Activated naive CD8-positive, alpha-beta T cell treated with anti-CD3 and anti-CD28 coated beads for 36 hours (primary cell): ENCODE results near the gene ADCYAP1. TPM values are rescaled to one million over a fixed set of nuclear protein-coding genes. Genes with fewer than 3 reads are reported as not detected.

Source experiments
- DNase-seq: peaks from one replicate; pipeline ENCODE4 v3.0.0; 2021
- H3K27ac Mint-ChIP-seq: one replicate; pipeline ENCODE4 v1.8.0; 2022; ENCODE audit warnings: mild to moderate bottlenecking, moderate library complexity, mixed read lengths
- H3K27me3 Mint-ChIP-seq: one replicate; pipeline ENCODE4 v1.8.0; 2022; ENCODE audit warnings: mild to moderate bottlenecking, mixed read lengths
- H3K36me3 Mint-ChIP-seq: one replicate; pipeline ENCODE4 v1.8.0; 2021; ENCODE audit warnings: mild to moderate bottlenecking, mixed read lengths
- H3K4me1 Mint-ChIP-seq: one replicate; pipeline ENCODE4 v1.8.0; 2021; ENCODE audit warnings: mixed read lengths
- H3K4me3 Mint-ChIP-seq: one replicate; pipeline ENCODE4 v1.8.0; 2022; ENCODE audit warnings: mild to moderate bottlenecking, moderate library complexity, mixed read lengths
- H3K9me3 Mint-ChIP-seq: one replicate; pipeline ENCODE4 v1.8.0; 2022; ENCODE audit warnings: mixed read lengths
- total RNA-seq, 2 experiments: library from RNA; stranded (reverse); gene quantifications; one replicate each; pipeline ENCODE4 v1.2.3, GENCODE V29; 2021

The ADCYAP1 gene
- total RNA-seq, 2 experiments from 2014 or later: not detected

DNA sequence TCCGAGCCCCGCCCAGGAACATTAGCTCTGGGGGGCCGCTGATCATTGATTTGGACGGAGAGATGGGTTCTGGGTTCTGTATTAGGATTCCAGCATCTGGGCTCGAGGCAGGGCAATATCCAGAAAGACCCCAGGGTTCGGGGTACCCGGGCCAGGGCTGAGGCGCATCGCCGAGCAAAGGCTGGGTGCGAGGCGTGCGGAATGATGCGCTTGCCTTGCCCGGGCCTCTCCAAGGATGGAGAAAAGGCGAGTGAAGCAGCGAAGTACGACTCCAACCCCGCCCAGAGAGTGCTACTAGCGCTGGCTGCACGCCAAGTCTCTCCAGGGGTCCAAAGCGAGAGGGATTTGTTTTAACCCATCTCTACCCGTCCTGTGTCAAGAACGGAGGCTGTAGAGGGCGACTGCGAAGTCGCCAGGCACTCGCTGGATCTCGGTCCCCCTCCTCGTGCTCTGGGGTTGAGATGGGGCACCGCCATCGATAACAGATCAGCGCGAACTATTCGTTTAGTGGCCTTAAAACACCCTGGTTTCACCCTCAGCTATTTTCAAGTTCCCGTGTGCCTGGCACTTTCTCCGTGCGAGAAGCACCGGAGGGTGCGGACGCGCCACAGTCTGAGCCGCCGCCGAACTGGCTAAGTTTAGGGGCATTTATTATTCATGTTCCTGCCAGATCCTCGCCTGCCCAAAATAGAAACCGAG, 1.9 kb downstream of the ADCYAP1 start:
- peaks cover 94% of the 10 kb centered on the region for H3K27me3 Mint-ChIP-seq
- H3K36me3 Mint-ChIP-seq: no peaks in the 10 kb centered on the region
- no peak overlapping the region for H3K27ac Mint-ChIP-seq
- H3K9me3 Mint-ChIP-seq: peaks cover 5% of the 10 kb centered on the region
- DNase-seq: no peak
- H3K4me3 Mint-ChIP-seq: peak overlapping the region; percentile 14
- H3K4me1 Mint-ChIP-seq: peaks cover 16% of the 10 kb centered on the region

- Mint-ChIP-seq H3K27ac (no peak overlapping the region), H3K36me3 (no peaks in the 10 kb centered on the region), H3K4me3 (peak overlapping the region; percentile 61), H3K4me1 (peaks cover 16% of the 10 kb centered on the region), H3K27me3 (peaks cover 92% of the 10 kb centered on the region), H3K9me3 (peaks cover 5% of the 10 kb centered on the region)
- peak; percentile 26 for DNase-seq
Measured at GRCh38 chr18:907115-907884, 2.6 kb downstream of the ADCYAP1 start.

DNA sequence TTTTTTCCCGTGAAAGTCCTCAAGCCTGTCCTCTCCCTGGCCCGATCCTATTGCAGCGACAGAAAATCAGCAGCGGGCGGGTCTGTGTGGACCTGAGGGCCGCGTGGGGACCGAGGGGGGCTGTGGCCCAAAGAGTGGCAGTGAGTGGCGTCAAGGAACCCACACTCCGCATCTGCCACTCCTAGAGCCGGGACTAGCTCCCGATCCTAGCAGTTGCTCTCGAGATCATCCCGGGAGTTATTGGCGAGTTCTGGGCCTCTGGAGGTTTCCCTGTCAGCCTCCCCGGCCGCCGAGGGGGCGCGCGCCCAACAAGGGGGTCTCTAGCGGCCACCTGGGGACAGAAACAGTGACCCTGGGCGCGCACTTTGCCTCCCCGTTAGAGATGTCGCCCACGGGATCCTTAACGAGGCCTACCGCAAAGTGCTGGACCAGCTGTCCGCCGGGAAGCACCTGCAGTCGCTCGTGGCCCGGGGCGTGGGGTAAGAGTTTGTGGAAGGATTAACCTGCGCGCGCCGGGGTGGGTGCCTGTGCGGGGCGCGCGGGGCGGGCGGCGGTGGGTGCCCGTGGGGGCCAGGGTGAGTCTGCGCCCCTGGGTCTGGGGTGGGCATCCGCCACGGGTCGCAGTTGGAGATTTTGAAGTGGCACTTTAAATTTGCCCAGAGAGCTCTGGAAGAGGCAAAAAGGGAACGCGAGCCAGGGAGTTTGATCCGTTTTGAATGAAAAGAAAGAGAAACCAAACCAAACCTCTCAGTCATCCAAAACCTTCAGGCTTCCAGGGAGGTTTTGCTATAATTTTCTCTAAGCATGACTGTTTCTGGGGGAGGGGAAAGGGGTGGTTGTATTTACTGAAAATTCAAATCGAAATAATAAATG, 3.5 kb downstream of the ADCYAP1 start:
- DNase-seq: peak; percentile 6
- Mint-ChIP-seq H3K4me3 (peak overlapping the region; percentile 61), H3K27ac (no peak overlapping the region), H3K36me3 (no peaks in the 10 kb centered on the region), H3K9me3 (peaks cover 5% of the 10 kb centered on the region), H3K4me1 (peaks cover 16% of the 10 kb centered on the region), H3K27me3 (peaks cover 89% of the 10 kb centered on the region)

GRCh38 chr18:908758-909724, 4.4 kb downstream of the ADCYAP1 start:
- H3K4me1 Mint-ChIP-seq: peaks cover 16% of the 10 kb centered on the region
- no peak overlapping the region for H3K27ac Mint-ChIP-seq
- no peaks in the 10 kb centered on the region for H3K36me3 Mint-ChIP-seq
- H3K4me3 Mint-ChIP-seq: peak overlapping the region; percentile 61
- H3K9me3 Mint-ChIP-seq: peaks cover 2% of the 10 kb centered on the region
- no peak for DNase-seq
- peaks cover 87% of the 10 kb centered on the region for H3K27me3 Mint-ChIP-seq

DNA sequence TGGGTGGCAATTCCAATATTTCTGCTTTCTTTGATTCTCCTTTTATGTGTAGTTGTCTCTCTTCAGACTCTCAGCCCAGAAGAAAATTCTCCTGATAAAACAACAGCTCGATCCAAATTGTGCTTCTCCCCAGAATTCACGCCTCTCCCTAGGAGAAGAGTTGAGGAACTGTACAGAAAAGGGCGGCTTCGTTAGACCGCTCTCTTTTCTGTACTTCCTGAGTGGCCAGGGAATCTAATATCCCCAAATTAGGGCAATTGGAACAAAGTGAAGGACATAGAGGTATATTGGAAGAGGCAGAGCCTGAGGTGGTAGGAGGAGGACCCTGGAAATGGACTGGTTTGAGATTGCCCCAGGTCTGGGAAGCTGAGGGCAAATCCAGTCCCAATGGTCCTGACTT, 5.6 kb downstream of the ADCYAP1 start:
- Mint-ChIP-seq H3K4me1 (peaks cover 14% of the 10 kb centered on the region), H3K27ac (no peak overlapping the region), H3K36me3 (no peaks in the 10 kb centered on the region), H3K9me3 (no peaks in the 10 kb centered on the region), H3K4me3 (no peak overlapping the region), H3K27me3 (peaks cover 83% of the 10 kb centered on the region)
- no peak for DNase-seq

DNA sequence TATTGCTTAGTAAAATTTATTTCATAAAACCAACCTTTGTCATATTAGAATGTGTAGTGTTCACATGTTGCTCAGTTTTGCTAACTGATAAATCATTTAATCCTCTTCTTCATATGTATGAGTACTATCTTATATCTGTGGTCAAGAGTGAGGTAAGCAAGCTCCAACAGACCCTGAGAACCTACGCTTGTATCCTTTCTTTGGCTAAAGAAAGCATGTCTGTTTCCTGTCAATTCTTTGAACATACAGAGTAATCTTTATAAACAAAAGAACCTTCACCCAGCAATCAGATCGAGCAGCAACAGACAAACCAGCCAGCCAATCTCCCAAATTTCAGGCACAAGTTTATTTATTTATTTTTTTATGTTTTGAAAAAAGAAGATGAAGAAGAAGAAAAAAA, 6.4 kb downstream of the ADCYAP1 start:
- no peak for DNase-seq
- Mint-ChIP-seq H3K9me3 (no peaks in the 10 kb centered on the region), H3K4me1 (peaks cover 11% of the 10 kb centered on the region), H3K27me3 (peaks cover 78% of the 10 kb centered on the region), H3K27ac (no peak overlapping the region), H3K36me3 (no peaks in the 10 kb centered on the region), H3K4me3 (no peak overlapping the region)

DNA sequence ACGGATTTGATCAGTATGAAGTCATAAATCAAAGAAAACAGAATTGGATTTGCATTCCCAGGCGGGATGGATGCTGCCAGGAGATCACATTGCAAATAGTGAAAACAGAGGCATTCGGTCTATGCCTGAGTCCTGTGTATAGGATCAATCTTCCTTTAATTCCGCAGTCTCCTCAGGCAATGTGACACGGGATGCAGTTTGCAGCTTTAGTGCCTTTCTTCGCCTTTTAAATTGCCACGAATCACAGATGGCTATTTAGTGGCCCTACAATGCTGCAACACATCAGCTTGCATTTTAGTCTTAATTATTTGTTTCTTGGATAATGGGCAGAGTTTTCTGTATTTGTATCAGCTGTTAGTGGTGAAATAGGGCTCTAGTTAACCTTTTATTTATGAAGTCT, 6.8 kb downstream of the ADCYAP1 start:
- Mint-ChIP-seq H3K4me3 (no peak overlapping the region), H3K4me1 (peaks cover 10% of the 10 kb centered on the region), H3K27me3 (peaks cover 78% of the 10 kb centered on the region), H3K9me3 (no peaks in the 10 kb centered on the region), H3K36me3 (no peaks in the 10 kb centered on the region), H3K27ac (no peak overlapping the region)
- no peak for DNase-seq

DNA sequence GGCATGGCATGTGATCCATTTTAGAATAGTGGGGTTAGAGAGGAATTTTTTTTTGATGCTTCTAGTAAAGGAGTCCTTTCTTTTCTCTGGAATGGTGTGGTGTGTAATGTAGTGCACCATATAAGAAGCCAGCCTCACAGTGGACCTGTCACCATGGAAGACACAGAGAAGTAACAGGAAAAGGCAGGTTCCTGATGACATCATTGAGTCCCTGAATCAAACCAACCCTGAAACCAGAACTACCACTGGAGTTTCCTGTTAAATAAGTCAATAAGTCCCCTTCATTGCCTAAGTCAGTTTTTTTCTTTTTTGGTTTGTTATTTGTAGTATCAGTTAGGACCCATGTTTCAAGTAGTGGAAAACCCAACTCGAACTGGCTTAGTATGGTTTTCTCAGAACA, 11.9 kb downstream of the ADCYAP1 start:
- Mint-ChIP-seq H3K27ac (no peak overlapping the region), H3K9me3 (no peaks in the 10 kb centered on the region), H3K27me3 (peaks cover 57% of the 10 kb centered on the region), H3K36me3 (no peaks in the 10 kb centered on the region), H3K4me1 (no peaks in the 10 kb centered on the region), H3K4me3 (no peak overlapping the region)
- no peak for DNase-seq

- no peaks in the 10 kb centered on the region for H3K36me3 Mint-ChIP-seq
- no peaks in the 10 kb centered on the region for H3K9me3 Mint-ChIP-seq
- no peak for DNase-seq
- no peak overlapping the region for H3K4me3 Mint-ChIP-seq
- peaks cover 48% of the 10 kb centered on the region for H3K27me3 Mint-ChIP-seq
- no peaks in the 10 kb centered on the region for H3K4me1 Mint-ChIP-seq
- H3K27ac Mint-ChIP-seq: no peak overlapping the region
Measured at GRCh38 chr18:919078-919477, 14.4 kb downstream of the ADCYAP1 start.

GRCh38 chr18:923144-923866, 18.6 kb downstream of the ADCYAP1 start:
- H3K9me3 Mint-ChIP-seq: no peaks in the 10 kb centered on the region
- DNase-seq: no peak
- H3K27me3 Mint-ChIP-seq: peaks cover 26% of the 10 kb centered on the region
- H3K4me1 Mint-ChIP-seq: no peaks in the 10 kb centered on the region
- no peak overlapping the region for H3K4me3 Mint-ChIP-seq
- H3K36me3 Mint-ChIP-seq: no peaks in the 10 kb centered on the region
- H3K27ac Mint-ChIP-seq: no peak overlapping the region

DNA sequence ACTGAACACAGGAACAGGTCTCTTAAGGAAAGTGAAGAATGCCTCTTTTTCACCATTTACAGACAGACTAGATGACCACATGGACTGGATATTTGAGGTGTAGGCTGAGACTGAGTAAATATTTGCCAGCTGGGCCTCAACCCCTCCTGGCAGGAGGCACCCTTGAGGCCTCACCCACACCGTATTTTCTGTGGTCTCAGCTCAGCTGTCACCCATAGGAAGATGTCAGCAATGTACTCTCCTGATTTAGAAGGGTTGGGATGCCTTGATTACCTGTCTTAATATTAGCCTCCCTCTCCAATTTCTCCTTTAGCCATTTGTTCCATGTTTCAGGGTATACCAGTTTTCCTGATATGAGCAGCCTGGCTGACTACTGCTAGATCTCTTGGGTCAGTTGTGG, 20.3 kb downstream of the ADCYAP1 start:
- no peaks in the 10 kb centered on the region for H3K4me1 Mint-ChIP-seq
- no peaks in the 10 kb centered on the region for H3K36me3 Mint-ChIP-seq
- DNase-seq: no peak
- H3K27me3 Mint-ChIP-seq: peaks cover 18% of the 10 kb centered on the region
- no peak overlapping the region for H3K4me3 Mint-ChIP-seq
- no peak overlapping the region for H3K27ac Mint-ChIP-seq
- no peaks in the 10 kb centered on the region for H3K9me3 Mint-ChIP-seq

- no peaks in the 10 kb centered on the region for H3K36me3 Mint-ChIP-seq
- DNase-seq: no peak
- H3K9me3 Mint-ChIP-seq: no peaks in the 10 kb centered on the region
- H3K27ac Mint-ChIP-seq: no peak overlapping the region
- H3K4me3 Mint-ChIP-seq: no peak overlapping the region
- H3K27me3 Mint-ChIP-seq: peaks cover 19% of the 10 kb centered on the region
- no peaks in the 10 kb centered on the region for H3K4me1 Mint-ChIP-seq
Measured at GRCh38 chr18:926946-927345, 22.3 kb downstream of the ADCYAP1 start.

DNA sequence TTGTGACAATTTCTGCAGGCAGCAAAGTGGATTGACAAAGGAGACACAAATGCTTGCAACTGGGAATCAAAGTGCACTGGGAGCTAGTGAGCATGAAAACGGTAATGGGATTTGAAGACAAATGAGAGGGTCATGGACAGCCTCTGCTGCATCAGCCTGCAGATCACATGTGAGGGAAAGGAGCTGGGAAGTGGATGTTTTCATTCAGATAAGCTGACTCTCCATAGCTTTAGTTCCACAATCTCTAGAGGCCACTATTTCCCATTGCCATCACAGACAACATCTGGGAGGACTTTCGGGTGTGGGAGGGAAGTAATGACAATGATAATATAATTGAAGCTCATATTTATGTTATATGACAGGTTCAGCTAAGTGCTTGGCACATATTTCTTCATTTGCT, 28.4 kb downstream of the ADCYAP1 start:
- Mint-ChIP-seq H3K27ac (no peak overlapping the region), H3K9me3 (no peaks in the 10 kb centered on the region), H3K4me1 (no peaks in the 10 kb centered on the region), H3K4me3 (no peak overlapping the region), H3K36me3 (no peaks in the 10 kb centered on the region), H3K27me3 (peaks cover 24% of the 10 kb centered on the region)
- no peak for DNase-seq
